IPS-NIHi7 (cell line): ENCODE results near the gene TRAPPC13.

Experiments used
- DNase-seq: peaks from one replicate; pipeline ENCODE4 v3.0.0; 2012; ENCODE audit warnings: mixed read lengths; ENCODE audit errors: extremely low spot score

TRAPPC13 gene

DNA sequence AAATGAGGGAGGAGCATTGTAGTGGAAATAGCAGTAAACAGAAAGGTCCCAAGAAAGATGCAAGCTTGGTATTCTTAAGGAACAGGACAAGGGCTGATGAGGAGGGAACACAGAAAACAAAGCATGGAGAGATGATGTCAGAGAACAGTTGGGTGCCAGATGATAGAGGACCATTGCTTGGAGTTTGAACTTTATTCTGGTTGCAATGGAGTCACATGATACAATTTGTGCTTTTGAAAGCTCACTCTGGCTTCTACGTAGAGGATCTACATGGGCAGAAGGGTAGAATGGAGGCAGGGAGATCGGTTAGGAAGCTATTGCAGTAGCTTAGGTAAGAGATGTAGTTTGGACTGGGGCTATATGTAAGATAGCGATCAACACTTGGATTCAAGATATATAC, 57.3 kb downstream of the TRAPPC13 start:
- no peak for DNase-seq

DNA sequence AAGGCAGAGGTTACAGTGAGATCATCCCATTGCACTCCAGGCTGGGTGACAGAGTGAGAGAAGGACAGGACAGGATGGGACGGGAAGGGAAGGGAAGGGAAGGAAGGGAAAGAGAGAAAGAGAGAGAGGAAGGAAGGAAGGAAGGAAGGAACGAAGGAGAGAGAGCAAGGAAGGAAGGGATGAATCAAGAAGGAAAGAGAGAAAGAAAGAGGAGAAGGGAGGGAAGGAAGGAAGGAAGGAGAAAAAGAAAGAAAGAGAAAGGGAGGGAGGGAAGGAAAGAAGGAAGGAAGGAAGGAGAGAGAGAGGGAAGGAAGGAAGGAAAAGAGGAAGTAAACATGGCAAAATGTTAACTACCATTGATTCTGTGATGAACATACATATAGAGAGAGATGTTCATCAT, 68.3 kb downstream of the TRAPPC13 start:
- no peak for DNase-seq

DNA sequence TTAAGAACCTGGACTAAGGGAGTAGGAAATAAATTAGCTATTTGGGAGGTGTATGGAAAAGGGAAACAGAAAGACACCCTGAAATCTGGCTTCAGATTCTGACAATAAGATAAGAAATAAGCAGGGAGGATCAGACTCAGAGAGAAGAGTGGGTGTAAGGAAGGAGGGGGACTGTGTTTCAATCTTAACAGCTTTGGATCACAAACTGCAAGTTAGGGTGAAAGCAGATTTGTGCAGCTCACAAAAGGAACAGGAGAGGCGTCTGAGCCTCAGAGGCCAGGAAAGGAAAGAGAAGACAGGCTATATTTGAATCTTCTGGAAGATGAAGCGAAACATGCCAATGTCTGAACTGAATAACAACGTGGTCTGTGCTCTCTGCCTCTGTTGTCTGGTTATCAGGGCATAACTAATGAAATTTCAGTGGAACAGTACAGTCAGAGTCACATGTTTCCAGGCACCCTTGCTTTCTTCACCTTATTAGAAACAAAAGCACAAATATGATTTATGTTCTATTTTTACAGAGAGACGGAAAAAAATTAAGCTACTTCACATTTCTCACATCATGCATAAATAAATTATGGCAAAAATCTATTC, 70.4 kb downstream of the TRAPPC13 start:
- DNase-seq: no peak

DNA sequence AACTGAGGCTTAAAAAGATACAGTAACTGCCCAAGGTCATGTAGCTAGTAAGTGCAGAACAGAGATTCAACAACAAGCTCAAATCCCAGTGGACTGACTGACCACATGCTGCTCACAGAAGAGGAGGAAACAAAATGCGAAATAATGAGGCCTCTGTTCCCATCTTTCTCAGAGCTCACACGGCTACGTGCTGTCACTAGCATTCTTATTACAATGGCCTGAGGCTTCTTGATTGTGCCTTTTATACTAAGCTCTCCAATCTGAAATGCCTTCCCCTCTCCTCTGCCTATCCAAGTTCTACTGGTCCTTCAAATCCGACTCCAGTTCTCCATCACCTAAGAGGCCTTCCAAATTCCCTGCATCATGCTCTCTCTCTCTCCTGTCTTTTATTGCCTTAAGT, 71.1 kb downstream of the TRAPPC13 start:
- DNase-seq: no peak

DNA sequence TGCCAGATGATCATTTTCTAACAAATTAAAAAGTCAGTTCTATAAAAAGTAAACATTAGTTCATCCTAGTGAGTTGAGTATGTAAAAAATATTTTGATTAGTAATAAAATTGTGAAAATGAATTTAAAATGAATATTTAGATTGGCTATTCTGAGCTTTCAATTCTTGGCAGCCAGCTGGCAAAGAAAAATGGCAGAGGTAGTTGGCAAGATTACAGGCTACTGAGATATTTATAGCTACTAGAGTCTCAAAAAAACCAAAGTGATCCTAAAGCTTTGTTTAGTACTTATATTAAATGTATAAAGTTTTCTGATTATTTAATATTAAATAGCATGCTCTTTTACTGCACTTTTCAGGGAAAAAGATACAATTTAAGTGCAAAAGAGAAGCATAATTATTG, 72.1 kb downstream of the TRAPPC13 start:
- DNase-seq: no peak

DNA sequence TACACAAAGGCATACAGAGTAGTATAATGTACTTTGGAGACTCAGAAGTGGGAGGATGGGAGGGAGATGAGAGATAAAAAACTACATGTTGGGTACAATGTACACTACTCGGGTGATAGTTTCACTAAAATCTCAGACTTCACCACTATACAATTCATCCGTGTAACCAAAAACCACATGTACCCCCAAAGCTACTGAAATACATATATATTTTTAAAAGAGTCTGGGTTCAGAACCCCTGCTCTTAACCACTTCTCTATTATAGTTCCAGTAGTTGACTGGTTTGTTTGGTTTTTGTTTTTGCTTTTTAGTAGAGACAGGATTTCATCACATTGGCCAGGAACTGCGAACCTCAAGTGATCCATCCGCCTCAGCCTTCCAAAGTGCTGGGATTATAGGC, 74.5 kb downstream of the TRAPPC13 start:
- DNase-seq: no peak

DNA sequence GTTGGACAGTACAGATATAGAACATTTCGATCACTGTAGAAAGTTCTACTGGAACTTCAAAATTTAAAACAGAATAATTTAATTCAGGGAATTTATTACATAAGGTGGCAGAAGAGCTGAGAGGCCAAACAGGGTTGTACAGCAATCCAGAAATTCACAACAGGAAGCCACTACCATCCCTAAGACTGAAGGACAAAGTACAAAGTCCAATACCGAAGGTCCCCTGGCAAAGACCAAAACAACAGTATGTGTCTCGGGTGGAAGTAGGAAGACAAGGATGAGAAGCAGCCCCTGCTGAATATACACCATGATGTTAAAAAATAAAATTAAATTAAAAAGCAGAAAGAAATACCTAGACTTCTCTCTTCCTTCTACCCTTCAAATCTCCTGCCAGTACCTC, 77.2 kb downstream of the TRAPPC13 start:
- DNase-seq: no peak

DNA sequence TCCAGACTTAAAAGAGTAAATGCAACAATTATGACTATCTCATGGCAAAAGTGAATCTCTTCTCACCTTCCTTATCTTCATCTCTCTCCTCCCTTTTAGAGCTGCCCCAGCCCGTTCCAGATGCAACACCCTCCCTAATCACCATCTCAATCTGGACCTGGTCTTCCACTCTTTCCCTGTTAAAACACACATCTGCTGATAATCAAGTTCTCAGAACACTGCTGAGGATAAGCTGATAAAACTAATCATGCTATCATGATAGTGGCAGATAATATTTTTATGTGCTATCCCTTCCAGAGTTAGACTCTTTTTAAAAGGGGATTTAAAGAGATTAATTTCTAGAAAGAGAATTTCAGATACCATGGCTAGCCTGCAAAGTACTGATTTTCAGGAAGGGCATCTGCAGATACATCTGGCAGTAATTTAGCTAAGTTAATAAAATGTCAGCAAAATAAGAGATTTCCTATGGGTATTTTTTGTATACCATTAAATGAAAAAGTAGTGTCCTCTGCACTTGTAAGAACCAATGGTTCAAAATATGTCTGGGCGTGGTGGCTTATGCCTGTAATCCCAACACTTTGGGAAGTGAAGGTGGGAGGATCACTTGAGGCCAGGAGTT, 79.9 kb downstream of the TRAPPC13 start:
- DNase-seq: no peak

DNA sequence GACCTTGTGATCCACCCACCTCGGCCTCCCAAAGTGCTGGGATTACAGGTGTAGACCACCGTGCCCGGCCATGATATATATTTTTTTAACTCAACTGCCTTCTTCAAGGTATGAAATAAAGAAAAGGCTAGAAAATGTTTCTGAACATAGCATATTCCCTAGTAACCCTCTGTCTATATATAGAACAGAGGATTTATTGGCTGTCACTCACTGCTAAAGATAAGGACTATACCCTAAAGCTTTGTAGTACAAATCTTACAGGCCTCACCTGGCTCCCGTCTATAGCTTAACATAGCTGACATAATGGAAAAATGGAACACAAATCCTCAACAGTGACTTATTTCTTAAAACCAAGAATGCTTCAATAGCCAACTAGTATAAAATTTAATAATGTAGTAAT, 82.8 kb downstream of the TRAPPC13 start:
- no peak for DNase-seq

DNA sequence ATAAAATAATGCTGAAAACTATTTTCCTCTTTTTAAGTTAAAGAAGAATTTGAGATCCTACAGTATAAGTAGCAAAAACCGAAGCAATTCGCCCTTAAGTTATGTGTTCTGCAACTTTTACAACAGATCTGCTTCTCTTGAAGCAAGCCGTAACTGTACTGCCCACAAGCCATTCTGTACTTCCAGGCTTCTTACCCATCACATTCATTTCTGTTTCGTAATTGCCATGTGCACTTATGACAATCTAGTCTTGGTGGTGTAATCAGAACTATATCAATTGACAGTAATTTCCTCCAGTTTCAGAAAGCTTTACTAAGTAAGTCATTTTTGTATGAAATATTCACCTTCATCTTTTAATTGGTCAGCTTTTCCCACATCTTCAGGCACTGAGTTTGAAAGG, 83.3 kb downstream of the TRAPPC13 start:
- no peak for DNase-seq
